Trophoblast cell (in vitro differentiated cells and primary cell): Measurements from ENCODE around the gene IPCEF1.
A peak's percentile ranks its signal among the peaks of the same experiment; 100 is the strongest.

Source experiments
- DNase-seq, 2 donors: peaks; one replicate each; pipeline ENCODE4 v3.0.0-alpha.2; 2016
- H2AFZ ChIP-seq: 2 replicates; pipeline ENCODE4 v1.6.1; 2013; ENCODE audit warnings: low read length, moderate library complexity, mild to moderate bottlenecking; ENCODE audit not compliant: insufficient read depth, poor library complexity
- H2AK5ac ChIP-seq: 2 replicates; pipeline ENCODE4 v1.6.1; 2013; ENCODE audit warnings: mild to moderate bottlenecking, low read length
- H2BK120ac ChIP-seq: 2 replicates; pipeline ENCODE4 v1.6.1; 2013; ENCODE audit warnings: low read length, mild to moderate bottlenecking, moderate library complexity; ENCODE audit not compliant: insufficient read depth, poor library complexity
- H2BK12ac ChIP-seq: 2 replicates; pipeline ENCODE4 v1.6.1; 2013; ENCODE audit warnings: mild to moderate bottlenecking, low read length, moderate library complexity
- H2BK5ac ChIP-seq: 2 replicates; pipeline ENCODE4 v1.6.1; 2013; ENCODE audit warnings: low read length, low read depth, moderate library complexity, mild to moderate bottlenecking; ENCODE audit not compliant: poor library complexity
- H3K14ac ChIP-seq: 2 replicates; pipeline ENCODE4 v1.6.1; 2013; ENCODE audit warnings: mild to moderate bottlenecking, low read length
- H3K18ac ChIP-seq: 2 replicates; pipeline ENCODE4 v1.6.1; 2013; ENCODE audit warnings: mild to moderate bottlenecking, low read length
- H3K23ac ChIP-seq: 2 replicates; pipeline ENCODE4 v1.6.1; 2013; ENCODE audit warnings: low read length
- H3K27ac ChIP-seq: 2 replicates; pipeline ENCODE4 v1.5.1; 2013; ENCODE audit warnings: low read depth, mild to moderate bottlenecking, inconsistent platforms, low read length, moderate library complexity
- H3K27me3 ChIP-seq: 2 replicates; pipeline ENCODE4 v1.6.1; 2013; ENCODE audit warnings: inconsistent platforms, mild to moderate bottlenecking, low read length, moderate library complexity; ENCODE audit not compliant: insufficient read depth
- H3K36me3 ChIP-seq, 2 experiments: 1 replicate in 1 of 2; 2 replicates in 1 of 2; pipeline ENCODE4 v1.6.1; 2013; ENCODE audit warnings: low read length in 2 of 2, mild to moderate bottlenecking in 2 of 2, moderate library complexity in 1 of 2; ENCODE audit not compliant: insufficient read depth in 2 of 2, control insufficient read depth in 1 of 2
- H3K4ac ChIP-seq: 2 replicates; pipeline ENCODE4 v1.6.1; 2013; ENCODE audit warnings: low read depth, mild to moderate bottlenecking, low read length, moderate library complexity
- H3K4me1 ChIP-seq, 2 experiments: 1 replicate in 1 of 2; 2 replicates in 1 of 2; pipeline ENCODE4 v1.6.1; 2013; ENCODE audit warnings: low read length in 2 of 2, mild to moderate bottlenecking in 2 of 2, moderate library complexity in 1 of 2; ENCODE audit not compliant: insufficient read depth in 2 of 2, control insufficient read depth in 1 of 2
- H3K4me2 ChIP-seq: 2 replicates; pipeline ENCODE4 v1.6.1; 2013; ENCODE audit warnings: inconsistent platforms, mild to moderate bottlenecking, low read length, moderate library complexity
- H3K4me3 ChIP-seq: 2 replicates; pipeline ENCODE4 v1.5.1; 2013; ENCODE audit warnings: mild to moderate bottlenecking, low read depth, low read length, inconsistent platforms
- H3K79me1 ChIP-seq: one replicate; pipeline ENCODE4 v1.6.1; 2013; ENCODE audit warnings: low read length
- H3K79me2 ChIP-seq: 2 replicates; pipeline ENCODE4 v1.6.1; 2013; ENCODE audit warnings: low read length, mild to moderate bottlenecking; ENCODE audit not compliant: control insufficient read depth, insufficient read depth, poor library complexity
- H3K9ac ChIP-seq: 2 replicates; pipeline ENCODE4 v1.6.1; 2013; ENCODE audit warnings: mild to moderate bottlenecking, low read length
- H3K9me3 ChIP-seq: 2 replicates; pipeline ENCODE4 v1.6.1; 2013; ENCODE audit warnings: low read depth, mild to moderate bottlenecking, control low read depth, inconsistent platforms, low read length; ENCODE audit not compliant: insufficient read depth
- H4K12ac ChIP-seq: 2 replicates; pipeline ENCODE4 v1.6.1; 2013; ENCODE audit warnings: low read depth, mild to moderate bottlenecking, low read length, moderate library complexity
- H4K8ac ChIP-seq: 2 replicates; pipeline ENCODE4 v1.6.1; 2013; ENCODE audit warnings: low read depth, mild to moderate bottlenecking, low read length, moderate library complexity
- H4K91ac ChIP-seq: one replicate; pipeline ENCODE4 v1.6.1; 2013; ENCODE audit warnings: low read depth, mild to moderate bottlenecking, low read length, moderate library complexity
- WGBS: extraction: QIAGEN DNeasy Blood & Tissue Kit; methylation state at CpG from one replicate; pipeline ENCODE4 v1.1.7; 2013; ENCODE audit warnings: missing lambda C conversion rate; ENCODE audit not compliant: insufficient read length, insufficient coverage; ENCODE audit errors: extremely low coverage; 5-methylcytosine and 5-hydroxymethylcytosine counted together

IPCEF1 gene

DNA sequence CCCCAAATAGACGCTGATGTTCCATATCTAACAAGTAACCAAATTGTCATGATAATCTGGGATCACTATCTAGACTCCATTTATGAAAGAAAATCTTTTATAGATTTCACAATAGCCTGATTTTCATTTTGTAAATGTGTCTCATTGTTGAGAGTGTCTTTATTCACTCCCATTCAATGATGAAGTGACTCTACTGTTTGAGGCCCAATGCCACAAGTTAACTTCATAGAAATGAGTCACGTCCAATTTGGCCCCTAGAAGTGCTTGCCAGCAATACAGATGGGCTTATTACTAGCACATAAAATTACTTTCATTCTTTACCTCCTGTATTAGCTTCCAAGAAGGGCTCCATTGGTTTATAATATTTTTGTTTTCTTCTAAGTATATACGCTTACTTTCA is 6.3 kb downstream of the IPCEF1 start:
- no peak overlapping the region for H2AK5ac ChIP-seq
- no peak overlapping the region for H3K18ac ChIP-seq
- H3K36me3 ChIP-seq: no peaks in the 10 kb centered on the region
- no peak overlapping the region for H3K9ac ChIP-seq
- no peaks in the 10 kb centered on the region for H3K4me1 ChIP-seq
- peaks cover 1% of the 10 kb centered on the region for H3K9me3 ChIP-seq
- H3K79me2 ChIP-seq: no peaks in the 10 kb centered on the region
- H2BK12ac ChIP-seq: no peak overlapping the region
- H4K12ac ChIP-seq: no peak overlapping the region
- H3K27me3 ChIP-seq: no peaks in the 10 kb centered on the region
- no peak overlapping the region for H3K14ac ChIP-seq
- no peak overlapping the region for H4K91ac ChIP-seq
- H3K27ac ChIP-seq: no peak overlapping the region
- no peak overlapping the region for H3K23ac ChIP-seq
- no peak overlapping the region for H3K4me2 ChIP-seq
- no peak overlapping the region for H4K8ac ChIP-seq
- no peak overlapping the region for H2BK120ac ChIP-seq
- no peak overlapping the region for H3K4me3 ChIP-seq
- no peak for DNase-seq
- H2AFZ ChIP-seq: no peak overlapping the region
- no peak overlapping the region for H2BK5ac ChIP-seq
- H3K79me1 ChIP-seq: no peaks in the 10 kb centered on the region
- no CpG with 5 or more reads among the region's 3 CpGs for WGBS
- no peak overlapping the region for H3K4ac ChIP-seq

DNA sequence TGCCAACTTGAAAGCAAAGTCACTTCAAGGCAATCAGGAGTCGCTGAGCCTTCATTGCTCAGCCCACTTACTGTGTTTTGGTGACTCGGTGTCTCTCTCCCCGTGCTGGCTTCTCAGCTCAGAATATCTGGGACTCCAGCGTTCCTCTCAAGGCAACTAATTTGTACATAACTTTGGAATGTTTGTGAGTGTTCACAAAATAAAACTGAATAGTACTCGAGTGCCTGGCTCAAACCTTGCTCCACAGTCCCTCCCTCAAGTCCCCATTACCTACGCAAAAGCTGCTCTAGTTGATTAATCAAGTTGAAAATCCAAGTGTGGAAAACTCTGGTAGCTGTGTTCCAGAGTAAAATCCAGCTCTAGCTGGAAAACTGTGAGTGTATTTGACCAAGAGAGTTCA is 8.6 kb downstream of the IPCEF1 start:
- whole genome bisulfite sequencing: no CpG with 5 or more reads among the region's 6 CpGs
- Histone ChIP-seq H4K91ac (no peak overlapping the region), H3K18ac (no peak overlapping the region), H3K36me3 (no peaks in the 10 kb centered on the region), H3K9me3 (peaks cover 1% of the 10 kb centered on the region), H3K9ac (no peak overlapping the region), H3K27me3 (no peaks in the 10 kb centered on the region), H2BK120ac (no peak overlapping the region), H2BK5ac (no peak overlapping the region), H3K4me1 (peaks cover 4% of the 10 kb centered on the region in 2 experiments), H2AK5ac (no peak overlapping the region), H3K79me2 (no peaks in the 10 kb centered on the region), H3K27ac (no peak overlapping the region), H3K23ac (no peak overlapping the region), H3K4me3 (no peak overlapping the region), H3K79me1 (peaks cover 3% of the 10 kb centered on the region), H3K4ac (no peak overlapping the region), H4K8ac (no peak overlapping the region), H2BK12ac (no peak overlapping the region), H3K4me2 (no peak overlapping the region), H2AFZ (no peak overlapping the region), H4K12ac (no peak overlapping the region), H3K14ac (no peak overlapping the region)
- DNase-seq: no peak

DNA sequence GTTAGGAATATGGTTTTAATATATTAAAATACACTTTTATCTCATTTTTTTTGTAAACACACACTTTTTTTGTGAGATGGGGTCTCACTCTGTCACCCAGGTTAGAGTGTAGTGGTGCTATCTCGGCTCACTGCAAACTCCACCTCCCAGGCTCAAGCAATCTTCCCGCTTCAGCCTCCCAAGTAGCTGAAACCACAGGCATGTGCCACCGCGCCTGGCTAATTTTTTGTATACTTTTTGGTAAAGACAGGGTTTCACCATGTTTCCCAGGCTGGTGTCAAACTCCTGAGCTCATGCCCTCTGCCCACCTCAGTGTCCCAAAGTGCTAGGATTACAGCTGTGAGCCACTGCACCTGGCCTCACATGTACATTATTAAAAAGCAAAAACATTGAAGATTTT is 10.8 kb downstream of the IPCEF1 start:
- Histone ChIP-seq H2AK5ac (no peak overlapping the region), H3K14ac (no peak overlapping the region)

GRCh38 chr6:154343473-154344308 is 12.9 kb downstream of the IPCEF1 start:
- Histone ChIP-seq H3K23ac (no peak overlapping the region), H3K14ac (no peak overlapping the region), H4K12ac (no peak overlapping the region), H3K4me2 (peak overlapping the region; percentile 32), H3K4ac (no peak overlapping the region), H3K9ac (no peak overlapping the region), H3K27me3 (no peaks in the 10 kb centered on the region), H3K18ac (no peak overlapping the region), H3K36me3 (no peaks in the 10 kb centered on the region), H3K79me1 (peaks cover 8% of the 10 kb centered on the region), H4K91ac (peak overlapping the region; percentile 39), H2BK120ac (no peak overlapping the region), H2AK5ac (no peak overlapping the region), H3K27ac (no peak overlapping the region), H2AFZ (no peak overlapping the region), H2BK5ac (no peak overlapping the region), H3K9me3 (no peaks in the 10 kb centered on the region), H3K79me2 (peaks cover 2% of the 10 kb centered on the region), H3K4me3 (no peak overlapping the region), H4K8ac (no peak overlapping the region), H3K4me1 (peaks cover 6 to 9% of the 10 kb centered on the region in 2 experiments), H2BK12ac (no peak overlapping the region)
- peak; percentile 45 to 75 for DNase-seq
- WGBS: no CpG with 5 or more reads among the region's 16 CpGs

More for the DNA sequence above, 10.8 kb downstream of the IPCEF1 start:
- Histone ChIP-seq H3K4me1 (peaks cover 6 to 9% of the 10 kb centered on the region in 2 experiments), H3K18ac (no peak overlapping the region), H3K9ac (no peak overlapping the region), H3K79me2 (peaks cover 2% of the 10 kb centered on the region), H2BK5ac (no peak overlapping the region), H3K4ac (no peak overlapping the region), H3K23ac (no peak overlapping the region), H2BK120ac (no peak overlapping the region), H3K27me3 (no peaks in the 10 kb centered on the region), H3K36me3 (no peaks in the 10 kb centered on the region), H4K91ac (no peak overlapping the region), H3K79me1 (peaks cover 8% of the 10 kb centered on the region), H3K4me3 (no peak overlapping the region), H4K12ac (no peak overlapping the region), H3K4me2 (no peak overlapping the region), H4K8ac (no peak overlapping the region), H3K9me3 (no peaks in the 10 kb centered on the region), H2AFZ (no peak overlapping the region), H3K27ac (no peak overlapping the region), H2BK12ac (no peak overlapping the region)
- no CpG with 5 or more reads among the region's 4 CpGs for WGBS
- DNase-seq: no peak
